Pancreas (tissue), 10 donors: Measurements from ENCODE around the gene GET4. TPM values are rescaled to one million over a fixed set of nuclear protein-coding genes. Genes with fewer than 3 reads are reported as not detected.

Experiments
- ATAC-seq, 4 donors: fragments of 200-7000 bp; cut with Tn5 transposase; one replicate each; pipeline versions ENCODE4 v1.8.0 to v1.9.1; 2020; ENCODE audit warnings: mild to moderate bottlenecking in 4 of 4, moderate library complexity in 4 of 4
- DNase-seq, 6 donors: peaks; one replicate each; pipeline ENCODE4 v3.0.0-alpha.2; 2020
- FAIRE-seq: peaks from 2 replicates; lab custom pipeline; 2012; peaks lifted over from hg19 to GRCh38; lab: Jason Lieb, UNC
- H3K27ac ChIP-seq, 4 donors: fragments of 200-600 bp; sonication (generic); 1 replicate in 3 of 4; 2 replicates in 1 of 4; pipeline versions ENCODE4 v1.5.0 to v1.8.0; 2020
- H3K27me3 ChIP-seq, 4 donors: fragments of 200-600 bp; one replicate each; pipeline ENCODE4 v1.8.0; 2021
- H3K36me3 ChIP-seq, 3 donors: fragments of 200-600 bp; sonication (generic) in 1 of 3; one replicate each; pipeline versions ENCODE4 v1.5.0 to v1.8.0; 2020 to 2021
- H3K4me1 ChIP-seq, 3 donors: fragments of 200-600 bp; one replicate each; pipeline ENCODE4 v1.8.0; 2021
- H3K4me3 ChIP-seq, 4 donors: fragments of 200-600 bp; sonication (generic) in 2 of 4; one replicate each; pipeline versions ENCODE4 v1.5.0 to v1.8.0; 2020 to 2021
- H3K9me3 ChIP-seq, 4 donors: fragments of 200-600 bp; one replicate each; pipeline ENCODE4 v1.8.0; 2021
- CTCF ChIP-seq, 4 donors: fragments of 200-600 bp; sonication (generic) in 3 of 4; IDR thresholded peaks; one replicate each; pipeline versions ENCODE4 v1.5.0 to v1.8.0; 2021; ENCODE audit warnings: antibody characterized with exemption in 4 of 4
- WGBS, 2 donors: extraction: QIAGEN DNeasy Blood & Tissue Kit; methylation state at CpG; one replicate each; pipeline ENCODE4 v1.1.7; 2013; 5-methylcytosine and 5-hydroxymethylcytosine counted together
- intact Hi-C, 3 donors: fragments of 100-400 bp; cut with DNase I; formaldehyde crosslinking; loops; one replicate each; pipeline versions ENCODE4 v1.11.1 to v1.14.2; 2022
- polyA plus RNA-seq, 2 donors: library from polyadenylated mRNA; stranded (reverse); fragments of 200-250 nt; gene quantifications; one replicate each; pipeline ENCODE4 v1.2.3, GENCODE V29; 2013
- total RNA-seq, 6 donors: library from RNA; stranded (reverse); fragmentation: NEBNext Ultra II Directional in 4 of 6; extraction: Animal tissue kit (Norgen Biotek cat#: 25700) in 4 of 6; gene quantifications; one replicate each; pipeline versions ENCODE4 v1.2.1 to v1.2.4, GENCODE V29; 2021 to 2023
- donor health status: healthy with polysubstance abuse.
- donor health status: DM: no; HTN: no; CAD: no; lungs with moderate emphysema.
- donor health status: DM: no; HTN: no; CAD: no.
- donor health status: control.
- donor health status: control.
- donor health status: Bipolar disorder and iron deficiency.
- donor health status: DM: yes; HTN: yes; CAD: no.
- donor health status: DM: no; HTN: no; CAD: no.
- donor health status: DM: no; HTN: no; CAD: no.
- donor health status: DM: yes; HTN: yes; CAD: no.

GET4 gene
- total and polyA plus RNA-seq, 8 donors: 13.1 to 94.5 (median 21.4) TPM

DNA sequence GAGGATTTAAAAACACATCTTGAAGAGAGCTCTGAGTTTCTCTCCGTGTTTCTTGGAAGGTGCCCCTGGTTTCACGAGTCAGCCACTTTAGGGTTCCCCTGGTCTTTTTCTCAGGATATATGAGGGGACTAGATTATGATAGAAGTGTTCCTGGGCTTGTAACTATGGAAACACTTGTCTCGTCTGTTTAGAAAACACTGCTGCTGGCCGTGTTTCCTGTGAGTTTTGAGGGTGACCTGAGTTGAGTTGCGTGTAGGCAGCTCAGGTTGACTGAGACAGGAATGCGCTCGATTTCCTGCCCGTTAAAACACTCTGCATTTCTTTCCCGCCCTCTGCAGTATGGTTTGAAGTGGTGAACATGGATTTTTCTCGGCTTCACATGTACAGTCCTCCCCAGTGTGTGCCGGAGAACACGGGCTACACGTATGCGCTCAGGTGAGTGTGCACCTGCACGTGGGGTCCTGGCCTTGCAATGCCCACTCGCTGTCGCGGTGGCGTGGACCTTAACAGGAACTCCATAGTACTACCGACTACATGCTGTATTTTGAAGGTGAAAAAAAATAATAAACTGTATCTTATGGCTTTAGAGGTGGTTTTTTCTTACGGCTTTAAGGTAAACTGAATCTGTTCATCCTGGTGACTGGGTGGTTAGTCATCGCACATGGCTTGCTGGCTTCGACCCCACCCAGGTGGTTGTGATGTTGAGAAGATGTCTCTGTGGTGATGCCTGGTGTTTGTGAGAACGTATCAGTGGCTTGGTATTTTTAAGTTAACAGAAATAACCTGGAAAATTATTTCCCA is 44.0 kb upstream of the GET4 start, which contains the start of gene SUN1:
SUN1 (plus strand) TSS at position 310 of the 801 bp plus-strand sequence; CDS start at position 359, 49 bp downstream.
- 66 to 69% methylated on average over 24 of the region's 24 CpGs for WGBS, 2 donors
- Histone ChIP-seq H3K9me3 (no peaks in the 10 kb centered on the region), H3K4me3 (peak within 1 kb of the TSS in 1 of 4 donors; percentile 9), H3K27me3 (no peaks in the 10 kb centered on the region), H3K36me3 (peaks cover 0 to 10% (median 0%) of the 10 kb centered on the region in 3 donors), H3K27ac (peak within 1 kb of the TSS; percentile 54 to 93 (median 75)), H3K4me1 (peaks cover 20 to 27% (median 27%) of the 10 kb centered on the region in 3 donors)
- FAIRE-seq (no peak), DNase-seq (peak in 2 of 6 donors; percentile 18 to 34), ATAC-seq (peak; percentile 53 to 70 (median 62))
- intact Hi-C loops: no loop called here
- no peak for TF ChIP-seq CTCF (IDR thresholded peaks at IDR 0.05)

DNA sequence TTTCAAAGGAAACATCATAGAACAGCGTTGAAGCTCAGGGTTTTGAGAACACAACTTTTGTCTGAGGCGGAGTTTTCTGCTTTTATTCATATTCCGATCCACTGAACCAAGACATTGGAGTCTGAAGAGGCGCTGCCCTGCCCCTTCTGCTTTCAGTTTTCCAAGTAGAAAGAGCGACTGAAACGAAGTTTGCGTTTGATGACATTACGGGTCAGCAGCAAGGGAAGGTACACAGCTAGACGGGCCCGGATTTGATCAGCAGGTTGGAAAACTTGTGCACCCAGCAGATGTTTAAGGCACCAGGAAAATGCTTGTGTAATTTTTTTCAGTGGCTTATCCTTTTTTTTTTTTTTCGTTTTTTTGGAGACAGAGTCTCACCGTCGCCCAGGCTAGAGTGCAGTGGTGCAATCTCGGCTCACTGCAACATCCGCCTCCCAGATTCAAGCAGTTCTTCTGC is 43.4 kb upstream of the GET4 start:
- ATAC-seq (no peak), DNase-seq (peak in 1 of 6 donors; percentile 12), FAIRE-seq (no peak)
- no peak overlapping the region for H3K4me3 ChIP-seq
- no peaks in the 10 kb centered on the region for H3K9me3 ChIP-seq
- intact Hi-C loops: no loop called here
- 90 to 92% methylated on average over 15 of the region's 15 CpGs for WGBS, 2 donors
- peak overlapping the region in 3 of 4 donors; percentile 60 to 93 (median 90) for H3K27ac ChIP-seq
- H3K36me3 ChIP-seq: peaks cover 0 to 10% (median 0%) of the 10 kb centered on the region in 3 donors
- H3K4me1 ChIP-seq: peaks cover 20 to 27% (median 27%) of the 10 kb centered on the region in 3 donors
- no peaks in the 10 kb centered on the region for H3K27me3 ChIP-seq
- TF ChIP-seq CTCF (IDR thresholded peaks at IDR 0.05): no peak

DNA sequence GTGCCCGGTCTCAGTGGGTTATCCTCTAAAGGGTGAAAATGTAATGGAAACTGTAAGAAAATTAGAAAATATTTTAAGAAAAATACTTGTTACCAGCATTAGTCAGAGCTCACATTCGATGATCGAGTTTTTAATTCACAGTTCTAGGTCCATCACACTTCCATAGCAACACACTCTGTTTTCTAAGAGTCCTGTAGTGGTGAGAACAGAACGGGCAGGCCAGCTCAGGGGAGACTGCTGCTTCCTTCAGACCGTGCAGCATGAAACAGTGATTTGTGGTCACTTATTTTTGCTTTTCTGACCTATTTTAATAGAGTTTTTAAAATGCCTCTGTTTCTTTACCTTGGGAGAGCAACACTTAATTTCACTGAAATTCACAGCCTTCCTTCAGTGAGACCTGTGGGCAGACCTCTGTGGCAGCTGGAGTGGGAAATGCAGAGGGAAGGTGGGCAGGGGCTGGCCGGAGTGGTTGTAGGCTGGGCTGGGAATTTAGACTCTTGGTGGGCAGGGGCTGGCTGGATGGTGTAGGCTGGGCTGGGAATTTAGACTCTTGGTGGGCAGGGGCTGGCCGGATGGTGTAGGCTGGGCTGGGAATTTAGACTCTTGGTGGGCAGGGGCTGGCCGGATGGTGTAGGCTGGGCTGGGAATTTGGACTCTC is 42.6 kb upstream of the GET4 start:
- 86 to 90% methylated on average over 8 of the region's 8 CpGs for WGBS, 2 donors
- no peaks in the 10 kb centered on the region for H3K9me3 ChIP-seq
- TF ChIP-seq CTCF (IDR thresholded peaks at IDR 0.05): no peak
- peak in 2 of 6 donors; percentile 11 to 22 for DNase-seq
- no peak overlapping the region for H3K4me3 ChIP-seq
- H3K27ac ChIP-seq: peak overlapping the region in 1 of 4 donors; percentile 93
- peaks cover 0 to 10% (median 0%) of the 10 kb centered on the region in 3 donors for H3K36me3 ChIP-seq
- ATAC-seq: no peak
- intact Hi-C loops: no loop called here
- no peaks in the 10 kb centered on the region for H3K27me3 ChIP-seq
- H3K4me1 ChIP-seq: peaks cover 20 to 27% (median 27%) of the 10 kb centered on the region in 3 donors
- no peak for FAIRE-seq

- peak overlapping the region in 1 of 4 donors; percentile 17 for H3K27ac ChIP-seq
- no peak for ATAC-seq
- peaks cover 20 to 27% (median 27%) of the 10 kb centered on the region in 3 donors for H3K4me1 ChIP-seq
- intact Hi-C loops: no loop called here
- no peak for FAIRE-seq
- H3K4me3 ChIP-seq: no peak overlapping the region
- peaks cover 0 to 10% (median 0%) of the 10 kb centered on the region in 3 donors for H3K36me3 ChIP-seq
- WGBS, 2 donors: 92 to 94% methylated on average over 11 to 12 of the region's 12 CpGs
- H3K27me3 ChIP-seq: no peaks in the 10 kb centered on the region
- peak in 2 of 6 donors; percentile 18 to 68 for DNase-seq
- H3K9me3 ChIP-seq: no peaks in the 10 kb centered on the region
- TF ChIP-seq CTCF (IDR thresholded peaks at IDR 0.05): no peak
These were observed 42.1 kb upstream of the GET4 start for GRCh38 chr7:834277-834676.
